Dermis microvascular lymphatic vessel endothelial cell (primary cell): Measurements from ENCODE around the gene HS3ST6. TPM values are rescaled to one million over a fixed set of nuclear protein-coding genes. Genes with fewer than 3 reads are reported as not detected.
"Not testable (repeated sequence)": the region's sequence is repeated elsewhere in the genome, so short reads cannot be mapped to it uniquely, and the experiment has no call there.

Experiments used
- DNase-seq, 2 donors: peaks; one replicate each; pipeline versions ENCODE4 v3.0.0 to v3.0.0-alpha.2; 2010; ENCODE audit warnings: low read depth in 2 of 2
- total RNA-seq: library from RNA; depleted of rRNA; stranded (reverse); fragments of >200 nt; gene quantifications from 2 replicates; pipeline ENCODE4 v1.2.1, GENCODE V29; 2014

Gene HS3ST6
- total RNA-seq, 1 donor from 2014 or later: not detected

DNA sequence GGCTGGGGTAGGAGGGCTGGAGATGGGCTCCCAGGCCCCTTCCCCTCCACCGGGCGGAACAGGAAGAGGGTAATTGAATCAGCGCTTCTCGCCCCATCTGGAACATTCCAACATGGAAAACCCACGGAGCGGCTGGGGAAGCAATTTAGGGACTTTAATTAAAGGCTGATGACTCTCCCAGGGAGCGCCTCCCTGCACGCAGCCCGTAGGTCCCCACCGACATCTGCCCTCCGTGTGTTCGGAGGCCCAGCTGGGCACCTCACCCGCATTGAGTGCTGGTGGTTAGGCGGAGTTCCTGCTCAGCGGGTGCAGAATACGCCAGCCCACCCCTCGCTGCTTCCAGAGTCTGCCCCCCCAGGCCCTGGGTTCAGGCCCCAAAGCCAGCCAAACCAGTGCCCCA lies 10.0 kb downstream of the HS3ST6 start:
- no peak for DNase-seq

DNA sequence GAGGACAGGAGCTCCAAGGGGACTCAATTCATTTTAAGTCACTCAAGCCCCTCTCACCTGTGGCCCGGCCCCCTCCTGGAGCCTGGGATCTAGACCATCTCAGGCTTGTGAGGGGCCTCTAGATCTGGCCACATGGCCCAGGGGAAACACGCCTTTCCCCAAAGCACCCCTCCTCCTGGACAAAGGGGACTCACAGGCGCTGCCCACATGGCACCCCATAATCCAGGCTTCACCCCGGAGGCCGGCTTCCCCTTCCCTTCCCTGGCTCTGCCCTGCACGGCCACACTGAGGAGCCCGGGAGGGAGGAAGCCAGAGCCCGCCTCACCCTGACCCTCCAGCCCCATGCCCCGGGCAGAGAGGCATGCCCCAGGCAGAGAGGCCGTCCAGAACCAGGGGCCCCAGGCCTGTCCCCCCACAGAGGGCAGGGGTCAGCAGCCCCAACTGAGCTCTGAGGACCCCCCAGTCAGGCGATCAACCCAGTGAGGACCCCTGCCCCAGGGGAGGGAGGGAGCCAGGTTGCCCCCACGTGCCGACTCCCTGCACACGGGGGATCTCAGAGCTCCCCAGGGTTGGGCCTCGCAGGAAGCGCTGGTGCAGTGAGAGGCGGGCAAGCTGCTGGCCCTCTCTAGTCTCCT lies 10.9 kb downstream of the HS3ST6 start:
- no peak for DNase-seq

DNA sequence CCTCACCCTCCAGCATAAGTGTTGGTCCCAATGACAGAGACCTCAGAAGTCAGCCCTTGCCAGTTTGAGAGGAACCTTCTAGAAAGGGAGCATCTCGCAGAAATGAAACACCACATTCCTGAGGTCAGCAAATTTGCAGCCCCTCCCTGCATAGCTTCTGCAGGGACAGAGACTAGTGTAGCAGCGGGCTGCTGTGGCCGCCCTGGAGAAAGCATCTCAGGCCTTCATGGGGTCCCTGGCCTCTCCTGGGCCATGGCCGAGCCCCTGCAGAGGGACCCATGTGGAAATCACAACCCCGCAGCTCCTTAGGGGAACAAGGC lies 11.4 kb downstream of the HS3ST6 start:
- no peak for DNase-seq

DNA sequence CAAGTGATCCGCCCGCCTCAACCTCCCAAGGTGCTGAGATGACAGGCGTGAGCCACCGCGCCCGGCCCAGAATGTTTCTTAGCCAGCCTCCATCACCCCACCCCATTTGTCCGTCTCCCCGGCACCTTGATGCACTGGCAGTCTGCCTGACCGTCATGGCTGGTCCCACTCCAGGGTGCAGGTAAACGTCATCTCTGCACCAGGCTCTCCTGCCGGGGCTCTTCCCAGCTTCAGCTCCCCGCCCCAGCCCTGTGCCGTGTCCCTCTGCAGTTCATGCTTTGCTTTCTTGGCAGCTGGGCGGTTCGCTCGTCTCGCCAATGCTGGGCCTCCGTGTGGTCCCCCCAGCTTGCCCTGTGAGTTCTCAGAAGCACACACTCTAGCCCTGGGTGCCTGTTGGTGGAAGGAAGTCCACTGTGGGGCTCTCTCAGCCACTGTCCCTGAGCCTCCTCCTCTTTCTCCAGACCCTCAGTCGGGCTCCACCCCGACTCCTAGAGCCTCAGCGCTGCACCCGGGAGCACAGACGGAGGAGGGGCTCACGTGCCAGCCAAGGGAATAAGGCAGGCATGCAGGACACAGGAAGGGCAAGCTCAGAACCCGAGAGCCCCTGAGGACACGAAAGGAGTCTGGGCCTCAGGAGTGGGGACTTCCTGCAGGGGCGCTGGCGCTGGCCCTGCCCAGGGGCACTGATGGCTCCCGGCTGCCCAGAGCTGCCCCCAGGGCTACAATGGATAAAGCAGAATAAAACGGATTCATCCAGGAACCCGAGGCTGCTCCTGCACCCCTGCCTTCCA lies 12.0 kb downstream of the HS3ST6 start:
- DNase-seq: no peak

DNA sequence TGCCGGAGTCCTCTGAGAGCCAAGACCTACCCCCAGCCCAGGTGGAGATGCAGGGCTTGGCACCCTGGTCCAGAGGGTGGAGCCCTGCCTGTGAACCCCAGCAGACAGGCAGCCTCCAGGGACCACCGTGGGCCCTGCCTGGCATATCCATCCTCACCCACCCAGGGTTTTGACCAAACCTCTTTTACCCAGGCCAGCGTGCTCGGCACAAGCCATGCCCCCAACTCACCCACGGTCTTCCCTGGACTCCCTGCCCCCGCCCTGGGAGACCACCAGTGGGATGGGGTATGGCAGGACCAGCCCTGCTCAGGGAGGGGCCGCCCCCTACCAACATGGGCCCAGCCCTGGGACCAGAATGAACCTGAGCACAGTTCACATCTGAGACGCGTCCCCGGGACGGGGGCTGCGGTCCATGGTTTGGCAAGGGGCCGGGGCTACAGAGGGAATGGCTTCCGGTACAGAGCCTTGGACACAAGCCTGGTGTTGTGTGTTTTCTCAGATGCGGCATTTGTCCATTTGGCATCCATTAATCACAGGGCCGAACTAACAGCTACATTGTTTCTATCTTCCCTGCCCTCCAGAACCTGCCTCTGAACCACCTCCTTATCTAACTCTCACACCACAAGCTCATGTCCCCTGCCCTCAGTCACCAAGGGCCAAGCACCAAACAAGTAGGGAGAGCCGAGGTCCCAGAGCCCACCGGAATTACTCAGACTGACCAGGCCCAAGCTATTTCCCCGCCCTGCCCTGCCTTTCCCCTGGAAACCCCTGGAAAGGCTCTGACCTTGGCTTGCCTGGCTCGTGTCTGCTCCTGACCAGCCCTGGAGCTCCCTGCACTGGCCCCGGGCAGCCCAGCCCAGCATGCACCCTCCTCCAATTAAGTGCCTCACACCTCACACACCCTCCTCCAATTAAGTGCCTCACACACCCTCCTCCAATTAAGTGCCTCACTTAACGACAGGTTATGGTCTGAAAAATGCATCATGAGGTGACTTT lies 14.1 kb downstream of the HS3ST6 start:
- DNase-seq: no peak

DNA sequence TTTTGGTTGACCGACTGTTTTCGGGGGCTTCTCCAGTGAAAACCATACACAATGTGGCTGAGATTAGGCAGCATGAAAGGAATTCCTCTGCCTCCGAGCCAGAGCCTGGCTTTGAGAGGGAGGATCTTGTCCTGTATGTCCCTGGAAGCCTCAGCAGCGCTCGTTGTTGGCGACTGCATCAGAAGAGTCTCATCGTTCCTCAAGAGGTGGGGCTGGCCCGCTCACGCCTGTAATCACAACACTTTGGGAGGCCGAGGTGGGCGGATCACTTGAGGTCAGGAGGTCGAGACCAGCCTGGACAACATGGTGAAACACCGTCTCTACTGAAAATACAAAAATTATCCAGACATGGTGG lies 15.0 kb downstream of the HS3ST6 start:
- DNase-seq: no peak

DNA sequence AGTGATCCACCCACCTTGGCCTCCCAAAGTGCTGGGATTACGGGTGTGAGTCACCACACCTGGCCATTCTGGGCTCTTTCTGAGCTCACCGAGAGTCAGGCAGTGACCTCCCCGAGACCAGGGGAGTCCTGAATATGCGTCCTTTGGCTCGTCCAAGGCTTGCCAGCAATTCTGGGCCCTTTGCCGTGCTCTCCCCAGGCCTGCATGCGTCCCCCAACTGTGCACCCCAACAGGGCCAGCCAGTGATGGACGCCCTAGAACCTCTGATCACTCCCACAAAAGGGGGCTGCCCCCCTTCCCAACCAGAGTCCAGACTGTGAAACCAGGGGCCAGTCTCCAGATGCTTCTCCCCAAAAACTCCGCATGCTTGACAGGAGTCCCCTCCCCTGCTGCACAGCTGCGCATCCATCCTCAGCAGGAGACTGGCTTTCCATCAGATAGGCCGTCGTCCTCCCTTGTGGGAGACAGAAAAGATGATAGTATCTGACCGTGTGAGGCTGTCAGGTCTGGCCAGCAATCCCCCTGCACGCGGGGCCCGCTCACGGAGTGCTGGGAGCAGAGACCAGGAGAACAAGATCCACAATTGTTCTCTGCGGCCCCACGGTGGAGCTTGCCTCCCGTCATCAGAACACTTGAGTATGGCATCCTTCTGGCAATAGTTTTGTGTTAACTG lies 15.5 kb downstream of the HS3ST6 start:
- no peak for DNase-seq

DNA sequence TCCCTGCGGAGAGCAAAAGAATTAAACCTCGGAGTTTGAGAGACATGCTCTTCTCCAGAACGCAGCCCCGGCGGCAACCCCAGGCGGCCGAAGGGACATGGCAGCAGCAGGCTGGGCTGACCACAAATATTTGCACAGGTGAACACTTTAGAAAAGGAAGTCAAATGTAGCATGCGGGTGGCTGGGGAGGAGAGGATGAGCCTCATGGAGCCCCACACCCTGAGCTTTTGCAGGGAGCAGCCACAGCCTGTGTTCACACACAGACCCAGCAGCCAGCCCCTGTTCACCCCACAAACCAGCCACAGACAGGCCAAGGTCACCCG lies 17.8 kb downstream of the HS3ST6 start:
- no peak for DNase-seq

DNA sequence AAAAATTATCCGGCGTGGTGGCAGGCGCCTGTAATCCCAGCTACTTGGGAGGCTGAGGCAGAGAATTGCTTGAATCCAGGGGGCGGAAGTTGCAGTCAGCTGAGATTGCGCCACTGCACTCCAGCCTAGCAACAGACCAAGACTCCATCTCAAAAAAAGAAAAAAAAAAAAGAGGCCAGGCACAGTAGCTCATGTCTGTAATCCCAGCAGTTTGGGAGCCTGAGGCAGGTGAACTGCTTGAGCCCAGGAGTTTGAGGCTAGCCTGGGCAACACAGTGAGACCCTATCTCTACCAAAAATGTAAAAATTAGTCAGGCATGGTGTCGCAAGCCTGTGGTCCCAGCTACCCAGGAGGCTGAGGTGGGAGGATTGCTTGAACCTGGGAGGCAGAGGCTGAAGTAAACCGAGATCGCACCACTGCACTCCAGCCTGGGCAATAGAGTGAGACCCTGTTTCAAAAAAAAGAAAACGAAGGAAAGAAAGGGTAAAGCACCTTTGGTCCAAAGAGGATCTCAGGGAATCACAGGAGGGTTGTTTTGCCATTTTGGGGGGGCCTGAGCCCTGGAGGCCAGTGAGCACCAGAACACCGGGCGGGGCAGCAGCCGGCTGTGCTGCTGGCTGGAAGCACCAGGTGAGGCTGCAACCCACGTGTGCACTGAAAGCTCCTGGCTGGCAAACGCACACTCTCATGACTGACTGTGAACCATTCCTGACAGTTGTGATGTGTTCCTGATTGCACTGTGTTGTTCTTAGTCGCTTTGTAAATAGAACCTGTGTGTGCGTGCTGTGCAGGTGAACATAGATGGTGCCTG lies 18.4 kb downstream of the HS3ST6 start:
- no peak for DNase-seq

DNA sequence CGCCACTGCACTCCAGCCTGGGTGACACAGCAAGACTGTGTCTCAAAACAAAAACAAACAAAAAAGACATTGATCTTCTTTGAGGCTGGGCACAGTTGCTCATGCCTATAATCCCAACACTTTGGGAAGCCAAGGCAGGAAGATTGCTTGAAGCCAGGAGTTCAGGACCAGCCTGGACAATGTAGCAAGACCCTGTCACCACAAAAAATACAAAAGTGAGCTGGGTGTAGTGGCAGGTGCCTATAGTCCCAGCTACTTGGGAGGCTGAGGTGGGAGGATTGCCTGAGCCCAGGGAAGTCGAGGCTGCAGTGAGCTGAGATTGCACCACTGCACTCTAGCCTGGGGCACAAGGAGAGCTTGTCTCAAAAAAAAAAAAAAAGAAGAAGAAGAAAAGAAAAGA lies 20.5 kb downstream of the HS3ST6 start:
- DNase-seq: not testable (repeated sequence)

DNA sequence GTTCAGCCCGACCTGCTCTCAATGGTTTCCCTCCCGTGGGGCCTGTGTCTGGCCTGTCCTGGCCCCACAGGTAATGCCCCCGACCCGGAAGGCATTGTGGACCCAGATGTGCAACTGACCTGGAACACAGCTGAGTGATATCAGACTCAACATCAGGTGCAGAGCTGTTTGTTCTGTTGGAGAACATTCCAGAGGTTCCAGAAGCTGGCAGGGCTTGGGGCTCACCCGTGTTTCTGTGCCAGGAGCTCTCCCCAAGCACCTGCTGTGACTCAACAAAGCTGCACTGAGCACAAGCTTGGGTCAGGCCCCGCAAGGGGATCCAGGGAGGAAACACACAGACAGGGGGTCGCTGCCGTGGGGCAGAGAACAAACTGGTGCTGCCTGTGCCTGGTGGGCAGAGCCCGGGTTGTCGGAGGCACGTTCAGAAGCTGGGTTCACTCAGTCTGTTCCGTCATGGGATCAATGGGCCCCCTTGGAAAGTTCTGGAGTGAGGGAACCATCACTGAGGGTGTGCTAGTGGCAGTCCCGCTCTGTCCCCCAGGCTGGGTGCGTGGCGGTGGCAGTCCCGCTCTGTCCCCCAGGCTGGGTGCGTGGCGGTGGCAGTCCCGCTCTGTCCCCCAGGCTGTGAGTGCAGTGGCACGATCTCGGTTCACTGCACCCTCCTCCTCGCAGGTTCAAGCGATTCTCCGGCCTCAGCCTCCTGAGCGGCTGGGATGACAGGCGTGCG lies 22.1 kb downstream of the HS3ST6 start:
- DNase-seq: no peak

DNA sequence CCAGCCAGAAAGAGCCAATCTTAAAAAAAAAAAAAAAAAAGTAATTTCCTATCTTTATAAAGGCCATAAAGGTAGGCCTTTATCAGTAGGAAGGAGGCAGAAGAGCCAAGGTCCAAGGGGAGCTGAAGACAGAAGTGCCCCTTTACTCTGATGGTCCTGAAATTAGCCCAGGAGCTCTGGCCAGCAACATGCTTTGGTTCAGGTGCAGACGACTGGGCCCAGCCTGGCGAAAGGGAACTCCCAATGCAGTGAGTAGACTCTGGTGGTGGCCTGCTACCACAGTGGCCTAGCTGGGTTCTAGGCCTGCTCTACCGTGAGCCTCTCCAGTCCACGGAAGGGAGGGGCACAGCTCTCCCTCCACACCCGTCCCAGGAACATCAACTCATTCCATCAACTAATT lies 23.1 kb downstream of the HS3ST6 start:
- no peak for DNase-seq

DNA sequence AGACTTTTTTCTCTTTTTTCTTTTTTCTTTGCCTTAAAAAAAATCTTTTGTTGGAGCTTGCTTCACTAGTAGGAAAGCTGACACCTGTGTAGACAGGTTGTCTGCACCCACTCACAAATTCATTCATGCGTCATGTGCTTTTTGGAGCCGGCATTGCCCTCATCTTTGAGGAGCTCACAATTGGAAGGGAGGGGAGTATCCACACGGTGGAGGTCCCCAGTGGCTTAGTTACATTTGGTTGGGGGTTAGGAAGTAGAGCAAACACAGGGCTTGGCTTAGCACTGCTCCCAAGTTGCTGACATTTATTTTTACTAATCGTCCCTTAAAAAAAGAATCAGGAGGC lies 27.5 kb downstream of the HS3ST6 start:
- DNase-seq: no peak

DNA sequence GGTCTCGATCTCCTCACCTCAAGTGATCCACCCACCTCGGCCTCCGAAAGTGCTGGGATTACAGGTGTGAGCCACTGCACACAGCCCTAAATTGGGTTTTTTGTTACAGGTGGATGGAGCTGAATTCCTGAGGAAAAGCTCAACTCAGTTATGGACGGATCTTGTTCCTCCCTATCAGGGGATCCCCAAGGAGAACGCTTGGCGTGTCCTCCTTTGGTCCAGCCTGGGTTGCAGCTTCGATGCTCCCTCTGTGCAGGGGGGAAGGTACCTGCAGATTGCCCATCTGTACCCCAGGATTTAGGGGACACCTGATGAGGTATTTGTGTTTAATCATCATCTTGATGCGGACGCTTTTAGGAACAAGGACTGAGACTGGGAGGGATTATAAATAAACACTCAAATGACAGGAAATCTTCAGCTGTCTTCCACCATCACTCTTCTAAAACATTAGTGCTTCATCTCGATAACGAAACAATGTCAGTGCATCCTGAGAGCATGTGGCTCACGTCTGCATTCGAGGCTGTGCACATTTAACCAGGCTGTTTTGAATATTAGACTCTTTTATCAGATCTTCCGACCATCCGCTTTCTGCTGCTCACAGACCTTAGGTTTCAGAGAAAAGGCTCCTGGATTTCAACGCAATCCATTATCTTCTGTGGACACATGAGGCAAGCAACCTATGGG lies 28.0 kb downstream of the HS3ST6 start:
- DNase-seq: no peak

DNA sequence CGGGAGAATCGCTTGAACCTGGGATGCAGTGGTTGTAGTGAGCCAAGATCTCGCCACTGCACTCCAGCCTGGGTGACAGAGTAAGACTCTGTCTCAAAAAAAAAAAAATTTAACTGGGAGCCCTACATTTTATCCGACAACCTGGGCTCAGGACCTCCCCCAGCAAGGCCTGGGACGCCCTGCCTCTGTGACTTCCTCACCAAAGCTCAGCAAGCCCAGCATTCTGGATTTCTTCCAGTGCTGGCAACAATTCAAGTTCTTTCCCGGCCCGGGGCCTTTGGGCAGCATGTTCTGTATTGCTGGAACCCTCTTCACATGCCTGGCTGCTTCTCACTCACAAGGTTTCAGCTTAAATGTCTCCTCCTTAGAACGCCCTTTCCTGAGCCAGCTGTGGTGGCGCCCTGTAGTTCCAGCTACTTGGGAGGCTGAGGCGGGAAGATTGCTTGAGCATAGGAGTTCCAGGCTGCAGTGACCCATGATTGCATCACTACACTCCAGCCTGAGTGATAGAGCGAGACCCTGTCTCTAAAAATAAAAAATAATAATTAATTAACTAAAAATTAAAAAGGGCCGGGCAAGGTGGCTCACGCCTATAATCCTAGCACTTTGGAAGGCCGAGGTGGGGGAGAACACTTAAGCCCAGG lies 30.4 kb downstream of the HS3ST6 start:
- no peak for DNase-seq

DNA sequence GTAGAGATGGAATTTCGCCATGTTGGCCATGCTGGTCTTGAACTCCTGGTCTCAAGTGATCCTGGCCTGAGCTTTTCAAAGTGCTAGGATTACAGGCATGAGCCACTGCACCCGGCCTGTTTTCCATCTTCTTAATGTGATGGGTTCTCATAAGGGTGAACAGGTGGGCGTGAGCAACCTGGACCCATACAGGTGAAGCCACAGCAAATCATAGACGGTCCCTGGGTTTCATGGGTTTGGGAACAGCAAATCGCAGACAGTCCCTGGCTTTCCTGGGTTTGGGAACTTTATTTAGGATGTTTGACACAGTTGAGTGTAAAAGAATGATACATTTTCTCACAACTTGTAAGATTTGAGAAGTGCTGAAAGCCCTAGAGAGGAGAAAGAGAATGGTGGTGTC lies 33.3 kb downstream of the HS3ST6 start:
- no peak for DNase-seq

DNA sequence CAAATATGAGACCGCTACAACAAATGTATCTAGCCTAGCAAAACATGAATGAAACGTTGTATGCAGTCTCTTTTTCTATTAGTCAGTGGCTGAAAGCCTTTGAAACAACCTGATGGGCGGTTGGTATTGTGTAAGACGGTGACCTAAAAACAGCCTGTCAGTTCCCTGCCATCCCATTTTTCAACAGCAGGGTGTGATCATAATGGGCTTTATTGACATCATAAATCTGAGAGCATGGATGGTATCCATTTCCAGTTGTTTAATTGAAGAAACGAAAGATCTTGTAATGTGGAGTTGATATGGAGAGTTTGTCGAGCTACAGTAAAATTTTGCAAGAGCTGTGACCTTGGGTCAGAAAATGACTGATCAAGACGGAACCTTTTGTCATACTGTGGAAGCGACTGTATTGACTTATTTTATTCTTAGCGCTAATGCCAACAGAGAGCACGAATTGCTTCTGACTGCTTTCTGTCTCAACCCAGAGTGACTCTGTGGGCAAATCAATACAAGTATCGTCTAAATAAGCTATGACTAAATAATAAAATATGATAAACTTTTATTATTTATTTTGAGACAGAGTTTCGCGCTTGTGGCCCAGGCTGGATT lies 34.0 kb downstream of the HS3ST6 start:
- peak; percentile 17 to 18 for DNase-seq

DNA sequence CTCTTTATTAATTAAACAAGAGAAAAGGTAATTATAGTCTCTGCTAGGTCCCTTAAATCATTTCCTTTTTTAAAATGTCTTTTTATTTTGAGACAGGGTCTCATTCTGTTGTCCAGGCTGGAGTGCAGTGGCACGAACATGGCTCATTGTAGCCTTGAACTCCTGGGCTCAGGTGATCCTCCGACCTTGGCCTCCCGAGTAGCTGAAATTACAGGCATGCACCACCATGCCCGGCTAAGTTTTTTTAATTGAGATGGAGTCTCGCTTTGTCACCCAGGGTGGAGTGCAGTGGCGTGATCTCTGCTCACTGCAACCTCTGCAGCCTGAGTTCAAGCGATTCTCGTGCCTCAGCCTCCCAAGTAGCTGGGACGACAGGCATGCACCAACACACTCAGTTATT lies 37.0 kb downstream of the HS3ST6 start:
- DNase-seq: not testable (repeated sequence)

DNA sequence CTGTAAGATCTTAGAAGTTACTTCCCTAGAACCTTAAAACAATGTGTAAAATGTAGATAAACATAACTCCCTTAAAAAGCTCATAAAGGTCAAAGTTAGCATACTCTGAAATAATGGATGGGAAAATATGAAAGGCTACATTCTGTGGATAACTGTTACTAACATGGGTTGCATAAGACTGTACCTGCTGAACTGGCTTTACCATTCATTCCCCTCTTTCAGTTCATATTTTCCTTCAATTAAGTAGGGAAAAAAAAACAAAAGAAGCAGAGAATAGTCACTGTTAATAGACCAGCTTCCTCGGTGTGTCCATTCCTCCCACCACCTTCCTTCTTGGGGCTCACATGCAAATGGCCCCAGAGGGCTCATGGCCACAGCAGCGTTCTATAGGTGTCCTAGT lies 38.7 kb downstream of the HS3ST6 start:
- DNase-seq: no peak
